IMR-90 (cell line): ENCODE measurements around the gene RNF181.

Source experiments
- BHLHE40 ChIP-seq: fragments of 150-350 bp; IDR thresholded peaks from 2 replicates; pipeline ENCODE4 v1.6.1; 2016; ENCODE audit warnings: mild to moderate bottlenecking, low read depth, low read length
- CEBPB ChIP-seq: IDR thresholded peaks from 2 replicates; pipeline ENCODE4 v1.6.1; 2012; ENCODE audit warnings: low read depth, low read length, improper control_type of control experiment
- ELK1 ChIP-seq: fragments of 150-350 bp; IDR thresholded peaks from 2 replicates; pipeline ENCODE4 v1.6.1; 2016; ENCODE audit warnings: low read depth, mild to moderate bottlenecking, low read length, moderate library complexity, borderline replicate concordance
- FOS ChIP-seq: fragments of 150-350 bp; IDR thresholded peaks from 2 replicates; pipeline ENCODE4 v1.6.1; 2016; ENCODE audit warnings: low read depth, low read length
- POLR2A ChIP-seq: IDR thresholded peaks from 2 replicates; pipeline ENCODE4 v1.6.1; 2012; ENCODE audit warnings: mild to moderate bottlenecking, low read depth, low read length
- RAD21 ChIP-seq: IDR thresholded peaks from 2 replicates; pipeline ENCODE4 v1.6.1; 2012; ENCODE audit warnings: low read length, improper control_type of control experiment
- RCOR1 ChIP-seq: IDR thresholded peaks from 2 replicates; pipeline ENCODE4 v1.6.1; 2012; ENCODE audit warnings: mild to moderate bottlenecking, low read length, improper control_type of control experiment; ENCODE audit not compliant: insufficient replicate concordance
- USF2 ChIP-seq: fragments of 150-350 bp; IDR thresholded peaks from 2 replicates; pipeline ENCODE4 v1.6.1; 2017; ENCODE audit warnings: mild to moderate bottlenecking, antibody characterized with exemption, low read length, low read depth
- TF ChIP-seq, protein P1 (sequence below): conservative IDR thresholded peaks from 2 replicates; pipeline ENCODE4 v1.5.1; 2012; ENCODE audit warnings: mild to moderate bottlenecking, low read depth, low read length, improper control_type of control experiment

DNA sequence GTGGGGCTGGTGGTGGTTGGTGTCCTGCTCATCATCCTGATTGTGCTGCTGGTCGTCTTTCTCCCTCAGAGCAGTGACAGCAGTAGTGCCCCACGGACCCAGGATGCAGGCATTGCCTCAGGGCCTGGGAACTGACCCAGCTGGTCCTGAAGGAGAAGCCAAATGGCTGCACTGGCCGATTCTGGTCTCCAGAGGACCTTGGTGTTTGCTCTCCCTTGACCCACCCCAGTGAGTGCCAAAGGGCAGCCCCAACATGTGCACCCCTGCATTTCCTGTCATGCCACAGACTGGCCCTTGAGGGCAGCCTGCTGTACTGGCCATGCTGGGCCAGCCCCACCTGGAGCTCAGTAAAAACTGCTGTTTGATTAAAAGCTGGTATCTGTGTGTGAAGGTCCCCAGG is 2.5 kb upstream of the RNF181 start:
- TF ChIP-seq, protein P1, sequence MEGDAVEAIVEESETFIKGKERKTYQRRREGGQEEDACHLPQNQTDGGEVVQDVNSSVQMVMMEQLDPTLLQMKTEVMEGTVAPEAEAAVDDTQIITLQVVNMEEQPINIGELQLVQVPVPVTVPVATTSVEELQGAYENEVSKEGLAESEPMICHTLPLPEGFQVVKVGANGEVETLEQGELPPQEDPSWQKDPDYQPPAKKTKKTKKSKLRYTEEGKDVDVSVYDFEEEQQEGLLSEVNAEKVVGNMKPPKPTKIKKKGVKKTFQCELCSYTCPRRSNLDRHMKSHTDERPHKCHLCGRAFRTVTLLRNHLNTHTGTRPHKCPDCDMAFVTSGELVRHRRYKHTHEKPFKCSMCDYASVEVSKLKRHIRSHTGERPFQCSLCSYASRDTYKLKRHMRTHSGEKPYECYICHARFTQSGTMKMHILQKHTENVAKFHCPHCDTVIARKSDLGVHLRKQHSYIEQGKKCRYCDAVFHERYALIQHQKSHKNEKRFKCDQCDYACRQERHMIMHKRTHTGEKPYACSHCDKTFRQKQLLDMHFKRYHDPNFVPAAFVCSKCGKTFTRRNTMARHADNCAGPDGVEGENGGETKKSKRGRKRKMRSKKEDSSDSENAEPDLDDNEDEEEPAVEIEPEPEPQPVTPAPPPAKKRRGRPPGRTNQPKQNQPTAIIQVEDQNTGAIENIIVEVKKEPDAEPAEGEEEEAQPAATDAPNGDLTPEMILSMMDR = no peak
- TF ChIP-seq POLR2A (no peak), BHLHE40 (no peak), RCOR1 (no peak), ELK1 (no peak), CEBPB (no peak), USF2 (no peak), RAD21 (no peak), FOS (no peak)
